ENCODE data around the gene ZNF780B. TPM values are rescaled to one million over a fixed set of nuclear protein-coding genes. Genes with fewer than 3 reads are reported as not detected.

ZNF780B gene
- total RNA-seq, 1 donor from 2014 or later: 23.6 TPM

GRCh38 chr19:39982883-39983282, 73.1 kb downstream of the ZNF780B start:
- DNase-seq (ENCODE audit: low spot score): no peak

Other genes starting within 250 kb of the ZNF780B start
- gene DYRK1B, start 222.1 kb downstream of the ZNF780B start, total RNA-seq (ENCODE audit: insufficient read depth, low replicate concordance): 7.2 TPM
- 154 TPM for gene FBL, start 209.9 kb downstream of the ZNF780B start, total RNA-seq (ENCODE audit: insufficient read depth, low replicate concordance)
- gene FCGBP, start 121.6 kb downstream of the ZNF780B start, total RNA-seq (ENCODE audit: insufficient read depth, low replicate concordance): 175 TPM
- gene PSMC4, start 85.1 kb downstream of the ZNF780B start, total RNA-seq (ENCODE audit: insufficient read depth, low replicate concordance): 32.3 TPM
- gene ZNF546, start 59.2 kb downstream of the ZNF780B start, total RNA-seq (ENCODE audit: insufficient read depth, low replicate concordance): 42.4 TPM
- gene ZNF780A, start 34.7 kb upstream of the ZNF780B start, total RNA-seq (ENCODE audit: insufficient read depth, low replicate concordance): 31.3 TPM
- gene MAP3K10, start 135.2 kb upstream of the ZNF780B start, total RNA-seq (ENCODE audit: insufficient read depth, low replicate concordance): 3.9 TPM
- gene TTC9B, start 162.2 kb upstream of the ZNF780B start, total RNA-seq (ENCODE audit: insufficient read depth, low replicate concordance): not detected
- not detected for gene CCNP, start 170.5 kb upstream of the ZNF780B start, total RNA-seq (ENCODE audit: insufficient read depth, low replicate concordance)
- 81.6 TPM for gene AKT2, start 229.1 kb upstream of the ZNF780B start, total RNA-seq (ENCODE audit: insufficient read depth, low replicate concordance)

Data from umbilical cord (tissue), 2 donors.